ENCODE results near the gene ASGR2.

ASGR2 gene

DNA sequence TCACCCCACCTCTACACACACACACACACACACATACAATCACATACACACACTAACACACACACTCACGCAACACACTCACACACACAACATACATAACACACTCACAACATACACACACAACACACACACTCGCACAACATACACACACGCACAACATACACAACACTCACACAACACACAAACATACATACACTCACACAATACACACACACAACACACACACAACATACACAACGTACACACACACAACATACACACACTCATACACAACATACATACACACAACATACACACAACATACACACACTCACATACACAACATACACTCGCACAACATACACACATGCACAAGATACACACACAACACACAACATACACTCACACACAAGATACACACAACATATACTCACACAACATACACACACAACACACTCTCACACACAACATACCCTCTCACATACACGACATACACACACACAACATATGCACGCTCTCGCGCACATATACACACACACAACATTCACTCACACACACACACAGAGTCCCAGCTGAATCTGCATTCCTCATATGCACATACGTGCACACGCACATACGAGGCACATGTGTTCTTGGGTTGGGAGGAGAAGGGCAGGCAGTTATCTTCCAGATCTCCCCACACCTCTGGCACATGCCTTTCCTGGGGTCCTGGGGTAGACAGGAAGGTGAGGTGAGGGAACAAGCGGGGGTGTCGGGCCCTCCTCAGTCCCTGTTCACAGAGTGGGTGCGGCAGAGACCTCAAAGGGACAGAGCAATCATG is 1.1 kb downstream of the ASGR2 start:
- DNase-seq = no peak
- H3K36me3 ChIP-seq = no peaks in the 10 kb centered on the region
- TF ChIP-seq, protein P1, sequence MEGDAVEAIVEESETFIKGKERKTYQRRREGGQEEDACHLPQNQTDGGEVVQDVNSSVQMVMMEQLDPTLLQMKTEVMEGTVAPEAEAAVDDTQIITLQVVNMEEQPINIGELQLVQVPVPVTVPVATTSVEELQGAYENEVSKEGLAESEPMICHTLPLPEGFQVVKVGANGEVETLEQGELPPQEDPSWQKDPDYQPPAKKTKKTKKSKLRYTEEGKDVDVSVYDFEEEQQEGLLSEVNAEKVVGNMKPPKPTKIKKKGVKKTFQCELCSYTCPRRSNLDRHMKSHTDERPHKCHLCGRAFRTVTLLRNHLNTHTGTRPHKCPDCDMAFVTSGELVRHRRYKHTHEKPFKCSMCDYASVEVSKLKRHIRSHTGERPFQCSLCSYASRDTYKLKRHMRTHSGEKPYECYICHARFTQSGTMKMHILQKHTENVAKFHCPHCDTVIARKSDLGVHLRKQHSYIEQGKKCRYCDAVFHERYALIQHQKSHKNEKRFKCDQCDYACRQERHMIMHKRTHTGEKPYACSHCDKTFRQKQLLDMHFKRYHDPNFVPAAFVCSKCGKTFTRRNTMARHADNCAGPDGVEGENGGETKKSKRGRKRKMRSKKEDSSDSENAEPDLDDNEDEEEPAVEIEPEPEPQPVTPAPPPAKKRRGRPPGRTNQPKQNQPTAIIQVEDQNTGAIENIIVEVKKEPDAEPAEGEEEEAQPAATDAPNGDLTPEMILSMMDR (IDR thresholded peaks at IDR 0.05; ENCODE audit: low read depth, low read length) = no peak
- no peak overlapping the region for H3K27ac ChIP-seq
- no peaks in the 10 kb centered on the region for H3K27me3 ChIP-seq (ENCODE audit: insufficient read depth, low read depth, severe bottlenecking)
- no peak overlapping the region for H3K4me3 ChIP-seq (ENCODE audit: low read depth, low read length)
- H3K9me3 ChIP-seq (ENCODE audit: severe bottlenecking) = no peaks in the 10 kb centered on the region

DNA sequence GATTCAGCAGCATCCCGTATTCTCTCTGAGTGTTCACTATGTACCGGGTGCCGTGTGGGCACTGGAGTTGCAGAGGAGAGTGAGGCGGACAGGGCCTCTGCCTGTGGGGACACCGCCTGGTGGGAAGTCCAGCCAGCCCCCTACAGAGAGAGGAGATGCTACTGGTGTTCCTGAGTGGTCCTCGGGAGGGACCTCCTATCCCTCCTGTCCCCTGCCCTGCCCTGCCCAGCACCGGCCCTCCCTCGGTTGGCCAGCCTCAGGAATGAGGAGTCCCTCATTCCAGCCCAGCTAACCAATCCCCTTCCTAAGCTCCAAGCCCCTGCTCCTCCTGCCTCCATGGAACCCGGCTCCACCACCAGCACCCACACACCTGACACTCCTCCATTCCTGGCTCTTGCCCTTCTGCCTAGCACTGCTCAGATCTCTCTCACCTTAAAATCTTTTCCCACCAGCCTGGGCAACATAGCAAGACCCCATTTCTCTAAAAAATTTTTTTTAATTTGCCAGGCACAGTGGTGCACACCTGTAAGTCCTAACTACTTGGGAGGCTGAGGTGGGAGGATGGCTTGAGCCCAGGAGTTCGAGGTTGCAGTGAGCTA is 2.0 kb downstream of the ASGR2 start:
- Histone ChIP-seq H3K4me3 (ENCODE audit: low read depth, low read length) (no peak overlapping the region), H3K27me3 (ENCODE audit: insufficient read depth, low read depth, severe bottlenecking) (no peaks in the 10 kb centered on the region), H3K36me3 (no peaks in the 10 kb centered on the region), H3K9me3 (ENCODE audit: severe bottlenecking) (no peaks in the 10 kb centered on the region), H3K27ac (no peak overlapping the region)
- no peak for DNase-seq
- TF ChIP-seq, protein P1 (IDR thresholded peaks at IDR 0.05; ENCODE audit: low read depth, low read length) = no peak

DNA sequence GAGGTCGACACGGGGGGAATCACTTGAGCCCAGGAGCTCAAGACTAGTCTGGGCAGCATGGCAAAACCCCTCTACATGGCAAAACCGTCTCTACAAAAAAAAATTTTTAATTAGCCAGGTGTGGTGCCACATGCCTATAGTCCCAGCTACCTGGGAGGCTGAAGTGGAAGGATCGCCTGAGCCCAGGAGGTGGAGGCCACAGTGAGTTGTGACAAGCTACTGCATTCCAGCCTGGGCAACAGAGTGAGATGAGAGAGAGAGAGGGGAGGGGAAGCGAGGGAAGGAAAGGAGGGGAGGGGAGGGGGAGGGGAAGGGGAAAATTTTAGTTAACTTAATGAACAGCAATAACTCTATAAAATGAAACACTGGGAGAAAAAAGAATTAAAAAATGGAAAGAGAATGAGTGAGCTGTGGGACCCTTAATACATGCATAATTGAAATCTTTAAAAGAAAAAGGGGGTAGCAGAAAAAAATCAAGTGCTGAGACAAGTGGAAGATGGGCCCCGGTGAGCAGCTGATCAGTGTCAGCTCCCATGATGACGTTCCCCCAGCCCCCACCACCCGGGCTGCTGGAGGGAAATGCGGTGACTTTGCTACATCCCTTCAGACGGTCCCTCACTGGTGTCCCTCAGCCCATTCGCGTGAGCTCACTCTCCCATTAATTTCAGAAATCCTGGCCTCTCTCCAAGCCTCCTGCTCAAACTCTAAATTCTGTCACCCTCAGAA is 2.7 kb downstream of the ASGR2 start:
- H3K36me3 ChIP-seq = no peaks in the 10 kb centered on the region
- DNase-seq = no peak
- no peak overlapping the region for H3K27ac ChIP-seq
- TF ChIP-seq, protein P1 (IDR thresholded peaks at IDR 0.05; ENCODE audit: low read depth, low read length) = no peak
- H3K9me3 ChIP-seq (ENCODE audit: severe bottlenecking) = no peaks in the 10 kb centered on the region
- no peak overlapping the region for H3K4me3 ChIP-seq (ENCODE audit: low read depth, low read length)
- no peaks in the 10 kb centered on the region for H3K27me3 ChIP-seq (ENCODE audit: insufficient read depth, low read depth, severe bottlenecking)

DNA sequence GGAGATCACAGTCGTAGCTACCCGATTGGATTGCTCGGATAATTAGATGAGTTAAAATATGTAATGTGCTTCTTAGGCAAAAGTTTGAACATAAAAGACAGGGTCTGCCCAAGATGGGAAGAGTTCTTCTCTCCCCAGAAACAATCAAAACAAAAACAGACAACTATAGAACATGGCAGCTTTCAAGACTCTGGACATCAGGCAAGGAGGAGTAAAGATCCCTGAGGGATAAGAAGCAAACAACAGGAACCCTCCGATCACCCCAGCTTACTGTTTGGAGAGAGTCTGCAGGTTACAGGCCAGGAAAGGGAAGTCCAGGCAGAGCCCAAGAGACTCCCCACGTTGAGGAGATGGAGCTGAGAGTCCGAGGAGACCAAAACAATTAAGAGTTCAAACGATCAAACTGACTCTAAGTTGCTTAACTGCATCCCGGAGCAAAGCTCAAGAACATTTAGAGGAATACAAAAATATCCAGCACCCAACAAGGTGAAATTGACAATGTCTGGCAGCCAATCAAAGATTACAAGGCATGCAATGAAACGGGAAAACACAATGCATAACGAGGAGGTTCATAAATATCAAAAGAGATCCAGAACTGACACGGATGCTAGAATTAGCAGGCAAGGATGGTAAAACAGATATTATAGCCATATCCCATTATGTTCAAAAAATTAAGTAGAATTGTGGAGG is 3.9 kb downstream of the ASGR2 start:
- Histone ChIP-seq H3K9me3 (ENCODE audit: severe bottlenecking) (no peaks in the 10 kb centered on the region), H3K27me3 (ENCODE audit: insufficient read depth, low read depth, severe bottlenecking) (no peaks in the 10 kb centered on the region), H3K27ac (no peak overlapping the region), H3K36me3 (no peaks in the 10 kb centered on the region), H3K4me3 (ENCODE audit: low read depth, low read length) (no peak overlapping the region)
- no peak for DNase-seq
- TF ChIP-seq, protein P1 (IDR thresholded peaks at IDR 0.05; ENCODE audit: low read depth, low read length) = no peak

DNA sequence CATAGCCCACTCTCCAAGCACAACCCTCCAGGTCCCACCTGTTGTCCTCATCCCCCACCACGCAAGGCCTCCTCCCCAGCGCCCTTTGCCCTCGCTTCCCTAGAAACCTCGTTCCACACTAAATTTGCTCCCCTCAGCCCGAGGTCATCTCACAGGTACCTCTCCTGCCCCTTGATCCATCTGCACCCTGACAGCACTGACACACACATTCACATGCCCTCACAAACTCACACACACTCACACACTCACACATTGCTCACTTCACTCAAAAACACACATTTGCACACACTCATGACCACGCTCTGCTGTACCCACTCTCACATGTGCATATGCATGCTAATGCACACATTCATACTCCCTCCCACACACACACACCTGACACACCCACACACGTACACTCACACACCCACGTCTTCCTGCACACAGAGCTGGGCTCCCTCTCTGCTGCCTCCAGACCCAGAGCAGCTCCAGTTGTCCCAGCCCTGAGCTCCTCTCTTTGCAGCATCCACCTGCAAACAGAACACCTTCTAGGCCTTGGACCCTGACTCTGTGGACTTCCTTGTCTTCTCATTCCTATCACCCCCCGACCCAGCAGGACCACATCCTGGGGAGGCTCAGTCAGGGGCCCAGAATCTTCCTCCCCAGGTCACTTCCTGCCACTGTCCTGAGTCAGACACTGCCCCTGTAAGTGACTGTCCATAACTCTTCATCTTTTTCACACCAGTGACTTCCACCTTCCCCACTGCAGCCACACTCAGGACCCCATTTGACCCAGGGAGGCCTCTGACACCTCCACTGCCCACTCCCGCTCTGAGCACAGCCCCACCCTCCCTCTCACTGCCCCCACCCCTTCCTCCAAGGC is 4.9 kb downstream of the ASGR2 start:
- TF ChIP-seq, protein P1 (IDR thresholded peaks at IDR 0.05; ENCODE audit: low read depth, low read length) = no peak
- H3K9me3 ChIP-seq (ENCODE audit: severe bottlenecking) = no peaks in the 10 kb centered on the region
- no peak overlapping the region for H3K27ac ChIP-seq
- no peaks in the 10 kb centered on the region for H3K27me3 ChIP-seq (ENCODE audit: insufficient read depth, low read depth, severe bottlenecking)
- DNase-seq = no peak
- H3K36me3 ChIP-seq = no peaks in the 10 kb centered on the region
- no peak overlapping the region for H3K4me3 ChIP-seq (ENCODE audit: low read depth, low read length)

Measured in WERI-Rb-1 (cell line).